Smooth muscle cell (in vitro differentiated cells): ENCODE data around the gene PRXL2A. TPM values are rescaled to one million over a fixed set of nuclear protein-coding genes. Genes with fewer than 3 reads are reported as not detected.

Experiments
- DNase-seq: peaks from one replicate; lab custom pipeline; 2025; ENCODE audit not compliant: unreplicated experiment; lab: John Stamatoyannopoulos, UW
- H2AFZ ChIP-seq: fragments of 200-600 bp; sonication (generic); 2 replicates; pipeline ENCODE4 v1.6.0; 2016; ENCODE audit warnings: antibody characterized with exemption, low read depth, mild to moderate bottlenecking
- H3F3A ChIP-seq: fragments of 200-600 bp; sonication (generic); 2 replicates; pipeline ENCODE4 v1.6.0; 2017; ENCODE audit warnings: antibody characterized with exemption, low read depth
- H3K27ac ChIP-seq: fragments of 200-600 bp; sonication (generic); 2 replicates; pipeline ENCODE4 v1.5.1; 2016; ENCODE audit warnings: low read depth, mild to moderate bottlenecking
- H3K27me3 ChIP-seq: fragments of 200-600 bp; sonication (generic); 2 replicates; pipeline ENCODE4 v1.6.1; 2016; ENCODE audit warnings: low read depth, mild to moderate bottlenecking
- H3K36me3 ChIP-seq: fragments of 200-600 bp; sonication (generic); 2 replicates; pipeline ENCODE4 v1.5.1; 2016; ENCODE audit warnings: low read depth
- H3K4me1 ChIP-seq: fragments of 200-600 bp; sonication (generic); 2 replicates; pipeline ENCODE4 v1.5.1; 2016; ENCODE audit warnings: low read depth
- H3K4me2 ChIP-seq: fragments of 200-600 bp; sonication (generic); 2 replicates; pipeline ENCODE4 v1.6.0; 2016; ENCODE audit warnings: mild to moderate bottlenecking
- H3K4me3 ChIP-seq: fragments of 200-600 bp; sonication (generic); 2 replicates; pipeline ENCODE4 v1.5.1; 2016; ENCODE audit warnings: mild to moderate bottlenecking
- H3K79me2 ChIP-seq: fragments of 200-600 bp; sonication (generic); 2 replicates; pipeline ENCODE4 v1.6.0; 2016; ENCODE audit warnings: low read depth, mild to moderate bottlenecking
- H3K9ac ChIP-seq: fragments of 200-600 bp; sonication (generic); 2 replicates; pipeline ENCODE4 v1.6.0; 2016; ENCODE audit warnings: low read depth
- H3K9me3 ChIP-seq: fragments of 200-600 bp; sonication (generic); replicated peaks from 2 replicates; pipeline ENCODE4 v1.5.1; 2016; ENCODE audit warnings: low read depth
- H4K20me1 ChIP-seq: fragments of 200-600 bp; sonication (generic); 2 replicates; pipeline ENCODE4 v1.6.0; 2016; ENCODE audit warnings: low read depth
- WGBS: methylation state at CpG from one replicate; pipeline ENCODE4 v1.1.7; 2016; ENCODE audit warnings: low lambda C conversion rate; 5-methylcytosine and 5-hydroxymethylcytosine counted together
- polyA plus RNA-seq: library from polyadenylated mRNA; unstranded; fragments of >200 nt; fragmentation: Nextera tagmentation; extraction: Ambion mirVana; gene quantifications from 2 replicates; pipeline ENCODE4 v1.2.1, GENCODE V29; 2016
- total RNA-seq: library from RNA; depleted of rRNA; stranded (reverse); fragments of >200 nt; gene quantifications from 2 replicates; pipeline ENCODE4 v1.2.3, GENCODE V29; 2014
- TF ChIP-seq, protein P1 (sequence below): fragments of 200-600 bp; sonication (generic); IDR thresholded peaks from 2 replicates; pipeline ENCODE4 v1.5.1; 2017; ENCODE audit warnings: borderline replicate concordance, mild to moderate bottlenecking, antibody characterized with exemption; ENCODE audit not compliant: insufficient read depth, poor library complexity, severe bottlenecking

The PRXL2A gene
- total and polyA plus RNA-seq, 2 experiments from 2014 or later = 28.8 to 80.0 TPM

DNA sequence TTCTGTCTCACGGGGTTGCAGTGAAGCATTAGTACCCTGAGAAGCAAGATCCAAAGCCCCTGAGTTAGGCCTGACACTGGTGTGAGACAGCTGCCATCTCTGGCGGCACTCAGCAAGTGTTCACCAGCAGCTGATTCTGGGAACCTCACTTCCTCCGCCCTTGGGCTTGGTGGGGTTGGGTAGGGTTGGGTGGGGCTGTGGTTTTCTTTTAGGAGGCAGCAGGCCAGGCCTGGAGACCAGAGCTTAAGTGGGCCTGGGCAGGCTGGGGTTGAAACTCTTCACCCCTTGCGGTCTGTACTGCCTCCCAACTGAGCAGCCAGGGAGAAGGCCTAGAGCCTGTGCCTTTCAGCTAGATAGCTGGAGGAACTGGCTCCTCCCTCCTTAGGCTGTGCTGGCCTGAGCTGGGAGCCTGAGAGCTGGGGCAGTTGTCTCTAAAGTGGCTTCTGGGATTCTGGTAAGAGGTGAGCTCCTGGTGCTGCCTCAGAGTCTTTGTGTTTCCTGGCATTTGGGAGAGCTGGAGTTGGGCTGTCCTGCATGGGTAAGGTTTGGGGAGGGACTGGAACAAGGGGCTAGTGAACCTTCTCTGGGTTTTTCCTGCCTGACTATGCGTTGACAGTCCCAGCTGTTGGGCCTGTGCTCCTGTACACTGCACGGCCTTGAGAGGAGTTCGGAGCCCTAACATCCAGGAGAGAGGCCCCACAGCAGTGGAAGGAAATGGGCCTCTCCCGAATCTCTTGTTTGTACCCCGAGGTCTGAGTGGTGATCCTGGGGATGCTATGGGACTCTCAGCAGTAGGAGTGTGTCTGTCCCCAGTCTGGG is 50.9 kb downstream of the PRXL2A start:
- Histone ChIP-seq H2AFZ (no peak overlapping the region), H3K4me2 (peak overlapping the region; percentile 58), H3K79me2 (peaks cover 93% of the 10 kb centered on the region), H3K27ac (peak overlapping the region; percentile 63), H4K20me1 (peaks cover 95% of the 10 kb centered on the region), H3K9ac (no peak overlapping the region), H3K4me1 (peaks cover 65% of the 10 kb centered on the region), H3K4me3 (no peak overlapping the region), H3F3A (peaks cover 24% of the 10 kb centered on the region), H3K36me3 (no peaks in the 10 kb centered on the region), H3K27me3 (no peaks in the 10 kb centered on the region), H3K9me3 (no peaks in the 10 kb centered on the region)
- 49% methylated on average over 9 of the region's 9 CpGs for WGBS
- DNase-seq = no peak
- TF ChIP-seq, protein P1, sequence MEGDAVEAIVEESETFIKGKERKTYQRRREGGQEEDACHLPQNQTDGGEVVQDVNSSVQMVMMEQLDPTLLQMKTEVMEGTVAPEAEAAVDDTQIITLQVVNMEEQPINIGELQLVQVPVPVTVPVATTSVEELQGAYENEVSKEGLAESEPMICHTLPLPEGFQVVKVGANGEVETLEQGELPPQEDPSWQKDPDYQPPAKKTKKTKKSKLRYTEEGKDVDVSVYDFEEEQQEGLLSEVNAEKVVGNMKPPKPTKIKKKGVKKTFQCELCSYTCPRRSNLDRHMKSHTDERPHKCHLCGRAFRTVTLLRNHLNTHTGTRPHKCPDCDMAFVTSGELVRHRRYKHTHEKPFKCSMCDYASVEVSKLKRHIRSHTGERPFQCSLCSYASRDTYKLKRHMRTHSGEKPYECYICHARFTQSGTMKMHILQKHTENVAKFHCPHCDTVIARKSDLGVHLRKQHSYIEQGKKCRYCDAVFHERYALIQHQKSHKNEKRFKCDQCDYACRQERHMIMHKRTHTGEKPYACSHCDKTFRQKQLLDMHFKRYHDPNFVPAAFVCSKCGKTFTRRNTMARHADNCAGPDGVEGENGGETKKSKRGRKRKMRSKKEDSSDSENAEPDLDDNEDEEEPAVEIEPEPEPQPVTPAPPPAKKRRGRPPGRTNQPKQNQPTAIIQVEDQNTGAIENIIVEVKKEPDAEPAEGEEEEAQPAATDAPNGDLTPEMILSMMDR = no peak

DNA sequence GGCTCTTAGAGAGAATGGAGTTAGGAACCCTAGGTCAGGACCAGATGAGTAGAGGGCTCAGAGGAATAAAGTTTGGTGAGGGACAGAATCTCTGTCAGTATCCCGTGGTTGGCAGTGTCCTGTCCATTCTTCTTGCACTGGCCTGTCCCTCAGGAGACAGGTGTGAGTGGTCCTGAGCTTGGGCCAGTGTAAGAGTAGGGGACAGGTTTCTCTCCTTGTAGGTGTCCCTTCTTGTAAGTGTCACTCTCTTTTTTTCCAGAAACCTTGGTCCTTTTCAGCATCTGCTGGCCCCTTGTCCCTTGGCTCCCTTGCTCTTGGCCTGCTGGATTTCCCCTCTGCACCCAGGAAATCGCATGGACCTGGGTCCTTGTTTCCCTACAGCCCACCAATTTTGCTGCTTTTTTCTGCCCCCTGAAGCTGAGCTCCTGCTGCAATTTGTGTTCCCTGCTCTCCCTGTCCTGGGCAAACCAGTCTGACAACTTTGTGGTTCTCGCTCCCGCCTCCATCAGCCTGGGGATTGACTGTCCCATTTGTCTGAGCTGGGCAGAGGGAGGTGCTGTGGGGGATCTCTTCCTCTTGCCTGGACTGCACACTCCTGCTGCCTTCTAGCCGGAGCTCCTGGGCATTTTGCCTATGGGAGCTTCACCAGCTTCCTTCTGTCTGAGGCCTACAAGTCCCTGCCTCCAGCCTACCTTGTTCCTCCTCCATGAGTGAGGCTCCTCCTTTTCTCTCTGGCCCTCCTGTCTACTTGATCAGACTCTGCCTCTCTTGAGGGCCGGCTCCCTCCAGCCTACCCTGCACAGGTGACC is 52.3 kb downstream of the PRXL2A start:
- Histone ChIP-seq H4K20me1 (peaks cover 99% of the 10 kb centered on the region), H3K27me3 (no peaks in the 10 kb centered on the region), H3K79me2 (peaks cover 99% of the 10 kb centered on the region), H3K9me3 (no peaks in the 10 kb centered on the region), H3K36me3 (no peaks in the 10 kb centered on the region), H3K4me2 (peak overlapping the region; percentile 37), H3F3A (peaks cover 24% of the 10 kb centered on the region), H3K27ac (peak overlapping the region; percentile 63), H3K9ac (no peak overlapping the region), H2AFZ (no peak overlapping the region), H3K4me3 (no peak overlapping the region), H3K4me1 (peaks cover 78% of the 10 kb centered on the region)
- TF ChIP-seq, protein P1 = no peak
- 40% methylated on average over 6 of the region's 6 CpGs for WGBS
- no peak for DNase-seq

DNA sequence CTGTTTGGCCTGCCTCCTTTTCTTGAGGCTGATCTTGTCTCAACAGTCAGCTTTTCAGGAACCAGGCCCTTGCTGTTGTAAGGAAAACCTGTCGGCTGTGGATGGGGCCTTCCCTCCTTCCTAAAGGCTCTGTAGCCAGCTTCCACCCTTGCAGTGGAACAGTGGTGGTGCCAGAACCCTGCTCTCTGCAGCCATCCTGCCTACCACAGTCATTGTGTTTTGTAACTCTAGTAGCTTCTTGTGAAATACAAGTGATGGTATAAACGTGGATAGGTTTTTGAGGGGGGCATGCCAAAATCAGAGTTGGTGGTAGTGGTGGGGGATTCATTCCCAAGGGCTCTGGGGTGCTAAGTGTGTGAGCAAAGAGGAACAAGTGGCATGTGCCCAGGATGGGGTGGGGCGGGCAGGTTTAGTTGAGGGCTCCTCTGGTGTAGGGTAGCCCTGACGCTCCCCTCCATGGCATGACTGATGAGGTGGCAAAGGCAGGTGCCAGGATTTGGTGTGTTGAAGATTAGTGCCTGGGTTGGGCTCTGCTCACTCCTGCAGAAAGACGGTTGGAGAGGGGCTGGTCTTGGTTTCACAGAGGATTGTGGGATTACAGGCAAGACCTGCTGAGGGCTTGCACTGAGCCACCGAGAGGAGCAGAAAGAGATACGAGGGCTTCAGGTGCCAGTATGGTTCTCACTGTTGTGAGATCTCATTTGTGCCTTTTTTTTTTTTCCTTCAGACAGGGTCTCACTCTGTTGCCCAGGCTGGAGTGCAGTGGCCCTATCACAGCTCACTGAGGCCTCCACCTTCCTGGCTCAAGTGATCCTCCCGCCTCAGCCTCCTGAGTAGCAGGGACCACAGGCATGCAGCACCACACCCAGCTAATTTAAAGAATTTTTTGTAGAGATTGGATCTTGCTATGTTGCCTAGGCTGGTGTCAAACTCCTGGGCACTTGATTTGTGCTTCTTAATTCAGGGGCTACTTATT is 53.1 kb downstream of the PRXL2A start:
- H3K27ac ChIP-seq = peak overlapping the region; percentile 63
- no peaks in the 10 kb centered on the region for H3K36me3 ChIP-seq
- 81% methylated on average over 8 of the region's 8 CpGs for WGBS
- no peaks in the 10 kb centered on the region for H3K27me3 ChIP-seq
- H3K79me2 ChIP-seq = peaks cover 99% of the 10 kb centered on the region
- H3K4me1 ChIP-seq = peaks cover 87% of the 10 kb centered on the region
- no peak overlapping the region for H3K4me3 ChIP-seq
- H2AFZ ChIP-seq = no peak overlapping the region
- H3K4me2 ChIP-seq = peak overlapping the region; percentile 37
- TF ChIP-seq, protein P1 = no peak
- H3K9me3 ChIP-seq = no peaks in the 10 kb centered on the region
- peaks cover 99% of the 10 kb centered on the region for H4K20me1 ChIP-seq
- no peak overlapping the region for H3K9ac ChIP-seq
- H3F3A ChIP-seq = peaks cover 24% of the 10 kb centered on the region
- no peak for DNase-seq
